GM20431 (cell line): ENCODE measurements around the gene PDLIM1.
"Not testable (repeated sequence)": the region's sequence is repeated elsewhere in the genome, so short reads cannot be mapped to it uniquely, and the experiment has no call there.

Experiments used
- in situ Hi-C: fragments of 300-500 bp; cut with MseI, MboI; formaldehyde crosslinking; loops from one replicate; pipeline ENCODE4 v1.15.0; 2020; ENCODE audit warnings: low sequenced_read_pairs; ENCODE audit not compliant: unreplicated experiment

PDLIM1 gene

GRCh38 chr10:95246582-95247051, 44.2 kb downstream of the PDLIM1 start:
- in situ Hi-C loops = loop anchor here (10.0 kb wide), 1 partner anchor 118 kb away; no protein-coding TSS in a partner anchor

GRCh38 chr10:95245425-95246055, 45.3 kb downstream of the PDLIM1 start:
- in situ Hi-C loops = loop anchor here (10.0 kb wide), 1 partner anchor 119 kb away; no protein-coding TSS in a partner anchor

GRCh38 chr10:95244152-95244551, 46.7 kb downstream of the PDLIM1 start:
- in situ Hi-C loops = loop anchor here (10.0 kb wide), 1 partner anchor 121 kb away; no protein-coding TSS in a partner anchor

GRCh38 chr10:95243318-95243617, 47.5 kb downstream of the PDLIM1 start:
- in situ Hi-C loops = loop anchor here (10.0 kb wide), 1 partner anchor 122 kb away; no protein-coding TSS in a partner anchor

- in situ Hi-C loops = loop anchor here (10.0 kb wide), 1 partner anchor 122 kb away; no protein-coding TSS in a partner anchor
Measured at GRCh38 chr10:95242581-95243317, 48.1 kb downstream of the PDLIM1 start.

GRCh38 chr10:95241533-95241932, 49.3 kb downstream of the PDLIM1 start:
- in situ Hi-C loops = loop anchor here (10.0 kb wide), 1 partner anchor 123 kb away; no protein-coding TSS in a partner anchor

- in situ Hi-C loops = loop anchor here (10.0 kb wide), 1 partner anchor 124 kb away; no protein-coding TSS in a partner anchor
Measured at GRCh38 chr10:95240811-95241210, 50.0 kb downstream of the PDLIM1 start.

GRCh38 chr10:95240096-95240495, 50.7 kb downstream of the PDLIM1 start:
- in situ Hi-C loops = loop anchor here (10.0 kb wide), 1 partner anchor 125 kb away; no protein-coding TSS in a partner anchor

GRCh38 chr10:95237376-95238170, 53.2 kb downstream of the PDLIM1 start:
- in situ Hi-C loops = no loop called here

- in situ Hi-C loops = no loop called here
Measured at GRCh38 chr10:95236068-95236903, 54.5 kb downstream of the PDLIM1 start.

- in situ Hi-C loops = no loop called here
Measured at GRCh38 chr10:95235676-95236067, 55.1 kb downstream of the PDLIM1 start.

- in situ Hi-C loops = no loop called here
Measured at GRCh38 chr10:95234951-95235350, 55.9 kb downstream of the PDLIM1 start.

GRCh38 chr10:95233377-95234034, 57.3 kb downstream of the PDLIM1 start:
- in situ Hi-C loops = no loop called here

GRCh38 chr10:95230677-95231586, 59.9 kb downstream of the PDLIM1 start:
- in situ Hi-C loops = not testable (repeated sequence)

- in situ Hi-C loops = no loop called here
Measured at GRCh38 chr10:95229724-95230627, 60.8 kb downstream of the PDLIM1 start.

GRCh38 chr10:95228934-95229723, 61.7 kb downstream of the PDLIM1 start:
- in situ Hi-C loops = not testable (repeated sequence)
